Stimulated activated CD4-positive, alpha-beta T cell treated with anti-CD3 and anti-CD28 coated beads, Interleukin-2, amount 100 ng/mL, for 48 hours (primary cell): ENCODE data around the gene ZNG1A.
"Not testable (repeated sequence)": the region's sequence is repeated elsewhere in the genome, so short reads cannot be mapped to it uniquely, and the experiment has no call there.

ENCODE experiments used
- DNase-seq, 2 donors: peaks; one replicate each; pipeline ENCODE4 v3.0.0-alpha.2; 2020

The ZNG1A gene

DNA sequence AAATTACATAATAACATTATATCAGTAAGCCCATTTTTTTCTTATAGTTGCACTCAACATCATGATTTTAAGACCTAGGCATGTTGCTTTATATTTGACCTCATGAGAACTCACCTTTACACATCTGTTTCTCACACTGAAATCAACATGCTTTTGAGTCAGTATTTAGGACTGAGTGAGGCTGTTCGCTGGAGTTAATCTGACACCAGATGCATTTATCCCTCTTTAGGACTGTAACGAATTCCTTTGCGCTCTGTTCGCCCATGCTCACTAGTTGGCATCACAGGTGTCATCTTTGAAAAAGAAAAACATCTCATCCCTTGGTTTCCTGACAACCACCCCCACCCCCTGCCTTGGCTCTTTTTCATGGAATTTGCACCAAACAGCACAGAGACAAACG is 84.9 kb downstream of the ZNG1A start:
- DNase-seq: not testable (repeated sequence)

DNA sequence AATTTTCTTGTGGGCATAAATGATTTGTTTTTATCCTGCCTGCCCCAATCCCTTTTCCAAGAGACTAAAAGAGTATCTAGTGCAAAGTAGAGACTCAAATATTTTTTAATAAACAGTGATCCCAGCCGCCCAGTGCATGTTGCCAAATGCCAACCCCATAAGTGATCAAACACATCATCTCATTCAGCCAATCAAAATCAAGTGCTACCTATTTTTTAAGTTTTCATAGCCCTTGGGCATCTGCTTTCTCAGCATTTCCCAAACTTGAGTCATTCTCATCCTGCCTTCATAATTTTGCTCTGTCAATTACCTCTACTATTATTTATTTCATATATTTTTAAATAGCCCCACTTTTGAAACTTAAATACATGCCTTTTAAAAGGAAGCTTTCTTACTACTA is 88.0 kb downstream of the ZNG1A start:
- not testable (repeated sequence) for DNase-seq

DNA sequence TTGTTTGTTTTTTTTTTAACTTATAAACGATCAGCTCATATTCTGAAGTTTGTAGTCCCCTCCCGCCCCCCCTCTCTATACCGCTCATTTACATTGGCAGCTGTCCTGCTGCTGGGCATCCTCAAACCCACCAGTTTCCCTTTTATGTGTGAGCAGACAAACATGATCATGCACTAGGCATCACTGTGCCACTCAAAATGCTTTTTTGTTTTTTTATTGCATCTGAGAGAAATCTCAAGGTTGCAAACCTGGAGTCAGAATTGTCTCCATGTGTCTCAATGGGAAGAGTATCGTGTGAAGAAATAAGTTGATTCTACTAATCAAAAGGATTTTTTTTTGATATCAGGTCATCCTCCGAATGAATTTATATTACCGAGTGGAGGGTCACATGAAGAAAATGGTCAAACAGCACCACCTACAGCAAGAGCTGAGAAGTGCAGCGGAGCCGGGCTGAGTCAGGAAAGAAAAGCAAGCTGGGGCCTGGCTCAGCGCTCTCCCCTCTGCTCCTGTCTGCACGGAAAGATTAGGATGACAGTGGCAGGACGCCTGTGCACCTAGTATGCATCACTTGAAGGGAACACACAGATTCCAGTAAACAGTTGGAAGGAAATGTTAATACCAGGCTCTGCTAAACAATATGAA is 90.3 kb downstream of the ZNG1A start:
- not testable (repeated sequence) for DNase-seq

DNA sequence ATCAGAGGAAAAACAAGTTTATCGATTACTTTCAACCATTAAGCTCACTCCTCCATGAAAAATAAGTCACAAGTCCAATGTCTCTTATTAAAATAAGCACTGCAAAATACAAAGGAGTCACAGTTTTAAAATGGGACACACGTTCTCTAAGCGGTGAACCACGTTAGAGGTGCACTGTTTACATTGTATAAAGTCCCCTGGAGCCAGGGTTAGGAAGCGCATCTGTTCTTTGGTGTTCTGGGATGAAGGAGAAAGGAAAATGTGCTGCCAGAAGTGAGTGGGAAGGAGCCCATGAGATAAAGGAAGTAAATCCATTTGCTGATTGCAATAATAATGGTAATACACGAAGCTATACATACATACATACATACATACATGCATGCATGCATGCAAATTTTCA is 91.0 kb downstream of the ZNG1A start:
- not testable (repeated sequence) for DNase-seq

DNA sequence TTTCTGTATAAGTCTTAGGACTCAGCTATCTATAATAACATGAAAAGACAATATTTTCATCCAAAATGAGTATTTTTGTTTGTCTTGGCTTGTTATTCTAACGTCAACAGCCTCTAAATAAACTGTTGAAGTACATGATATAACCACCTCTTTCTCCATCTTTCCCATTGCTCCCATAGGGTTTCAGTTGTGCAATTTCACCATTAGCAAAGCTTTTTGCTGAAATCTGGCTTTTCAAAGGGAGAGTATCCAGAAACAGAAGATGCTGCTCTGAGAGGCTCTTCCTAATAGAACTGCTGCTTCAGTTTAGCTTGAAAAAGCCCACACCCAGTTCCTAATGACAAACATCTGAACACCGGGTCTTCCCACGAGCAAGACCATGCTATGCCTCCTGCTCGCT is 91.8 kb downstream of the ZNG1A start:
- DNase-seq: not testable (repeated sequence)

DNA sequence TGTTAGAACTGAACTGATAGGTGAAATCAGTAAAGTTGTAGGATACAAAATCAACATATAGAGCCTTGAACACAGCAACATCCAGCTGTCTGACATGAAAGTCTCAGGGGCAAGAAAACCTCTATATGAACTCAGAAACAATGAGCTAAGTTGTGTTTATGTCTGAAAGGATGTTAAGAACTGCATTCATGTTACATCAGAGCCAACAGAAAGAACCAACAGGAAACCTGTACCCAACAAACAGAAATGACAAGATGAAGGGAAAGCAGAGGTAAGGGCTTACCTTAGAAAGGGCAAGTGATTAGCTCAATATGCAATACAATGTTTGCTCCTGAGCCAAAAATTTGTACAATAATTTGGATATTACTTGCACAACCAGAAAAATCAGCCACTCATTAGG is 92.2 kb downstream of the ZNG1A start:
- not testable (repeated sequence) for DNase-seq

DNA sequence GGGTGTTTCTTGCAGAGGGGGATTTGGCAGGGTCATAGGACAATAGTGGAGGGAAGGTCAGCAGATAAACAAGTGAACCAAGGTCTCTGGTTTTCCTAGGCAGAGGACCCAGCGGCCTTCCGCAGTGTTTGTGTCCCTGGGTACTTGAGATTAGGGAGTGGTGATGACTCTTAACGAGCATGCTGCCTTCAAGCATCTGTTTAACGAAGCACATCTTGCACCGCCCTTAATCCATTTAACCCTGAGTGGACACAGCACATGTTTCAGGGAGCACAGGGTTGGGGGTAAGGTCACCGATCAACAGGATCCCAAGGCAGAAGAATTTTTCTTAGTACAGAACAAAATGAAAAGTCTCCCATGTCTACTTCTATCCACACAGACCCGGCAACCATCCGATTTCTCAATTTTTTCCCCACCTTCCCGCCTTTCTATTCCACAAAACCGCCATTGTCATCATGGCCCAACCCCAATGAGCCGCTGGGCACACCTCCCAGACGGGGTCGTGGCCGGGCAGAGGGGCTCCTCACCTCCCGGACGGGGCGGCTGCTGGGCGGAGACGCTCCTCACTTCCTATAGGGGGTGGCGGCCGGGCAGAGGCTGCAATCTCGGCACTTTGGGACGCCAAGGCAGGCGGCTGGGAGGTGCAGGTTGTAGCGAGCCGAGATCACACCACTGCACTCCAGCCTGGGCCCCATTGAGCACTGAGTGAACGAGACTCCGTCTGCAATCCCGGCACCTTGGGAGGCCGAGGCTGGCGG is 95.7 kb downstream of the ZNG1A start:
- DNase-seq: not testable (repeated sequence)

DNA sequence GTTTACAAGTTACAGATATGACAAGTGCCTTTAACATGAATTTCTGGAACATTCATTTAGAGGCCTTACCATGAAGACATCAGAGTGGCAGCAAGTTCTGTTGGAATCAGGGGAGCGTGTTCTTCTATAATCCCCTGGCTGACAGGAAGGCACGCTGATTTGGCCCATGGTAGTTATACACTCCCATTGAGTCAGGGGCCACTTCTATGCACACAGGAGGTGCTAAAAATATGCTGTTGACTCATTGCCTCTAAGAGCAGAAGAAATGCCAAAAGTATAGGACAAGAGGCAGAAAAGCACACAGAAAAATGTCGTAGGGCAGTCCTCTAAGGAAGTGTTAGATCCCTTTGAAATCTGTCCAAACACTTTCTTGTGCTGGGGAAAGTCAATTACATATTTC is 100.5 kb downstream of the ZNG1A start:
- not testable (repeated sequence) for DNase-seq

DNA sequence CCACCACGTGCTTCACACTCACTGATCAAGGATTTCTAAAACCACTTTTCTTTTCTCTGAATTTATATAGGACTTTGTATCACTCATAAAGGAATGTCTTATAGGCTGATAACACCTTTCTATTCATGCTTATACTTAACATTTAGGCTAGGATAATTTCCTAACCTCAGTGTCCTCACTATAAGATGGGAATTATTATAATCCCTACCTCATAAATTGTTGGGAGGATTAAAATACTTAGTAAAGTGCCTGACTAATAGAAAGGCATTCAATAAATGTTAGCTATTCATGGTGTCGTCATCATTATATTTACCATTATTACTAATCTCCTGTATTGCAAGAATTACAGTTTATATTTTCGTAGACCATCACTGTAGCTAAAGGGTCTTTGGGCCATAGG is 102.5 kb downstream of the ZNG1A start:
- DNase-seq: not testable (repeated sequence)

DNA sequence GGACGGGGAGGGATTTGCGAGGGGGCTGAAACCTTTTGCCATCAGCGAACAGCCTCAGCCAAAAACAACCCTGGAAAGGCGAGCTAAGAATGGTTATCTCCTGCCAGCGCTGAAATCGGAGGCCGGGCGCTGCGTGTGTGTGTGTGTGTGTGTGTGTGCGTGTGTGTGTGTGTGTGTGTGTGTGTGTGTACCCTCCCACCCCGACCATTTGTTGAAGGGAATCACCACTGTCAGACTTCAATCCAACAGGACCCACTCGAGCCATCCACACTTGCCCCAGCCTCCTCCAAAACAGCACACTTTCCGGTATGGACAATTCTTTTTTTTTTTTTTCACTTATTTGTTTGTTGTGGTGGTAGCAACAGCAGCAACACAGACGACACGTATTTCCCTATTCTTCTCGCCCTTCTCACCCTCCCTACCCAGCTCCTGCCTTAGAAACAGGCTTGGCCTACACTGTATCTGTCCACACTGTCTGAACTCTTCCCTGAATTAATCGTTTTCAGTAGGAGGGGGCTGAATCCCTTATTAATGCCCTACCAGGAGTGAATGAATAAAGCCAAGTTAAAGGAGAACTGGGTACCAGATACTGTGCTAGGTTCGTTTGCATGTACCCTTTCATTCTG is 104.8 kb downstream of the ZNG1A start:
- DNase-seq: not testable (repeated sequence)

DNA sequence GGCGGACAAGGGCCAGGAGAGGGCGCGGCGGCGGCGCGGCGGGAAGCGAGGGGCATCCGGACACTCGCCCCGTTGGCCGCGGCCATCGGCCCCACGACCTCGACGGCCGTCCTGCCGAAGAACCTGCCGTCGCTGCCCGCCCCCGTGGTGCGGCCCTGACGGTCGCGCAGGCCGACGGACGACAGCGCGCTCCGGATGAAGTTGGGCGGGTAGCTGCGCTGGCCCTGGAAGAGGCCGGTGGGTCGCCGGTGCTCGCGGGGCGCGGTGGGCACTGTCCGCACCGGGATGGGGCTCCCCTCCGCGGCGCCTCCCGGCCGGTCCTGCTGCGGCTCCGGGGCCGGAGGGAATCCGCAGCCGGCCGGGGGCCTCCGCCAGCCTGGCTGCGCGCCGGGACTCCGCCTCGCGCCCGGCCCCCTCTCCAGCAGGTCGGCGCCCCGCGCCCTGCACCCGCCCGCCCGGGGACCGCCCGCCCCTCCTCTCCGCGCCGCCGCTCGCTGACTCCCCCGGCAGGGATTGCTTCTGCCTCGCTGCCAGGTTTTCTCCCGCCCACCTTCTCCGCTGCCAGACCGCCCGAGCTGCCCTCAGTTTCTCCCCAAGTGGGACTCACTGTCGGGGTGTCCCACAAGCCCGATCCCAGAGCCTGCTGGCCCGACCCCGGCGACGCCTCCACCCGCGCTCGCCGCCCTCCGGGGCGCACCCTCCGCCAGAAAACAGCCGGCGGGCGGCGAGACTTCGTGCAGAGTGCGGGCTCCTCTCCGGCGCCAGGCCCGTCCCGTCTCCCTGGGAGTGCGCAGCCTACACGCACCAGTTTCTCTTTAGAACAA is 105.6 kb downstream of the ZNG1A start:
- not testable (repeated sequence) for DNase-seq
